ENCODE data around the gene MAJIN.
A peak's percentile ranks its signal among the peaks of the same experiment; 100 is the strongest.
"Not testable (repeated sequence)": the region's sequence is repeated elsewhere in the genome, so short reads cannot be mapped to it uniquely, and the experiment has no call there.

Gene MAJIN, protein sequence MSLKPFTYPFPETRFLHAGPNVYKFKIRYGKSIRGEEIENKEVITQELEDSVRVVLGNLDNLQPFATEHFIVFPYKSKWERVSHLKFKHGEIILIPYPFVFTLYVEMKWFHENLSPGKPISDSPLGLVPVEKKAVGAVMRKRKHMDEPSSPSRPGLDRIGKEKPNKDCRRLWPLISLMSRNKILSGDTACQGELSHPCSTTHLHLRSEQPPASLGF

DNA sequence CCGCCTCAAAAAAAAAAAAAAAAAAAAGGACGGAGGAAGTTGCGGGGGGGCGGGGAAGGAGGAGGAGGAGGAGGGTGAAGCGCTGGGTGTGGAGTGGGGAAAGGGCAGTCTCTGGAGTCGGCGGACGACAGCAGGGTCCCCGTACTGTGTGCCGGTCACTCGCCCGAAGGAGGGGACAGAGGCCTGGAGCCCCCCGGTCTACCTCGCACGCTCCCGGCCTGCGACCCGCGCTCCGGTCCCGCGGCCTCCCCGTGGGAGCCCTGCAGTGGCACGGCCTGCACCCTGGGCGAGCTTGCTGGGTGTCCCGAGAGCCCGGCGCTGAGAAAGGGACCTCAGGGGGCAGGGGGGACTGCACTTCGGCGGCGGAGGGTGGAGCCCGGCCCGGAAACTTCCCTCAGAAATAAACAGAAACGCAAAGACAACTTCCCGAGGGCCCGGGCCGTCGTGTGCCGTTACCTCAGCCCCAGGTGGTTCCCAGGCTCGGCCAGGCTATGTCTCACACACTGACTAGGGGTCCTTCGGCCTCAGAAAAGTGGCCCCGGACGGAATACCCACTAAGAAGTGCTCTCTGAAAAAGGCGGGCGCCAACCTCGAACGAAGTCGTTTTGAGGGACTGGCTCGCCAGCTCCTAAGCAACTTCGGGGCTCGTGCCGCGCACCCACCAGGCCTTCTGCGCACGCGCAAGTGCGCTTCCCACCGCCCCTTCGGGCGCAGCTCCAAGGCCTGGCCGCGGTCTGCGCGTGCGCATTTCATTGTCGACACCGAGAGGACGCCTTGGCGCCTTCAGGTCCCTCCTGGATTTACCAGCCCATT is at the start of gene MAJIN:
TSS of gene MAJIN (minus strand) at position 688 of the 813 bp plus-strand sequence. CDS start 12,703 bp downstream, outside the sequence.
- no peak for DNase-seq

DNA sequence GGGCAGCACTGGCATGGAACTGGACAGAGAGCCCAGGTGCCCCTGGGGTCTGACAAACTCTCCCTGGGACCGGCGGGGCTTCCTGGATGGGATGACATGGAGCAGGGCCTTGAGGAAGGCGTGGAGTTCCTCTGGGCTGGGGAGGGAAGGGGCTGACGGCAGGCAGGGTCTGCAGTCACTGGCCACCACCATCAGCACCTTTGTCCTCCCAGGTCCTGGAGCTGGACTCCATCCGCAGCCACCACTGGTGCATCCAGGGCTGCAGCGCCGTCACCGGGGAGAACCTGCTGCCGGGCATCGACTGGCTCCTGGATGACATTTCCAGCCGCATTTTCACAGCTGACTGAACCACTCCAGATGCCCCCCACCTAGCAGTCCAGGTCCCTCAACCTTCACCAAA is 49.6 kb upstream of the MAJIN start:
- no peak for DNase-seq

DNA sequence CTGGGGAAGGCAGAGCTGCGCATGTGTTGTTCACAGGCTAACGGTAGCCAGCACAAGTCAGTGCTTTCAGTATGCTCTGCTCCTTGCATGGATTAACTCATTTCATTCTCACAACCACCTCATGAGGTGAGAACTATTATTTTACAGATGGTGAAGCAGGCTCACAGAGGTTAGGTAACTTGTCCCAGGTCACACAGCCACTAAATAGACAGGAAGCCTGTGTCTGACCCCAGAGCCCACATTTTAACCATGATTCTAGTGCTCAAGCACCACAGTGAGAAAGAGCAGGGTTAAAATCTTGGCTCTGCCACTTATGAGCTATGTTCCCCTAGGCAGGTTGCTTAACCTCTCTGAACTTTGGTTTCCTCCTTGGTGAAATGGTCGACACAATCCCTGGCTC is 49.1 kb upstream of the MAJIN start:
- no peak for DNase-seq

DNA sequence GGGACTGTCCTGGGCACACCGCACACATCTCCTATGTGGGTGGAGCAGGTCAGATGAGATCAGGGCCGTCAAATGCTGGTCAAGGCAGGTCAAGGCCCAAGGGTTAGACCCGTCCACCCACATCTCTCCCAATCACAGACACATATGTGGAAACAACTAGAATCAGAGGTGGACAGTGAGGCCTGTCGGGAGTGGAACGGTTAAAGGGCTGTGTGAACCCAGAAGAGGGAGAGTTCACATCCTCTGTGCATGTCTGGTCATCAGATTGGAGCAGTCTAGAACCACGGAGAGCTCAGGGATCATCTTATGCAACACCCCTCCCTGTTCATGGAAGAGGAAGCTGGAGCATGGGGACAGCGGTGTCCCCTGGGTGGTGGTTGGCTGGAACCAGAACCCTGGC is 47.9 kb upstream of the MAJIN start:
- no peak for DNase-seq

DNA sequence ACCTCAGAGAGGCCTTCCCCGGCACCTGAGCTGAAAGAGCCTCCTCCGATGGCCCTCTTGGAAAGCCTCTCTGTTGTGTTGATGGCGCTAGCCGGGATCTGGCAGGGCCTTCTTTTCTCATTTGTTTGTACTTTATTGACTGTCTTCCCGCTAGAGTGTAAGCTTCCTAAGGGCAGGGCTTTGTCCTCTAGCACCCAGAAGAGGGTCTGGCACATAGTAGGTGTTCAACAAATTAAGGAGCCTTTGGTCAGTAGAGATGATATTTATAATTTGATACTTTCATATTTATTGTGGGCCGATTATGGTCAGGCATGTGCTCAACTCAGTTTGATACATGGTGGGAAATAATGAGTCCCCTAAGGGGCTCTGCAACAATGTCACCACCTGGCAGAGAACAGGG is 46.0 kb upstream of the MAJIN start:
- no peak for DNase-seq

DNA sequence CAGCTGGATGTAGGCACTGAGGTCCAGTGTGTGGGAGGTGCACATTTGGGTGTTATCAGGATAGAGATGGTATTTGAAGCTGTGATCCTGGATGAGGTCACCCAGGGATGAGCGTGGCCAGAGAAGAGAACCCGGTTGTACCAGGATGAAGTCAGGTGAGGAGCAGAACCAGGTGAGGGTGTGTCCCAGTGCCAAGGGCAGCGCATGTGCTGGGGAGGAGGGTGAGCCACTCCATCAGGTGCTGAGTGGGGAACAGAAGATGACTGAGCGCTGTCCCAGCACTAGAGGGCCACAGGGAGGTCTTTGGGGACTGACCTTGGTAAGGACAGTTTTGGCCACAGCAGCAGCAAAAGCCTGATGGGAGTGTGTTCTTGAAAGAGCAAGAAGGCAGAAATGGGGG is 44.8 kb upstream of the MAJIN start:
- no peak for DNase-seq

DNA sequence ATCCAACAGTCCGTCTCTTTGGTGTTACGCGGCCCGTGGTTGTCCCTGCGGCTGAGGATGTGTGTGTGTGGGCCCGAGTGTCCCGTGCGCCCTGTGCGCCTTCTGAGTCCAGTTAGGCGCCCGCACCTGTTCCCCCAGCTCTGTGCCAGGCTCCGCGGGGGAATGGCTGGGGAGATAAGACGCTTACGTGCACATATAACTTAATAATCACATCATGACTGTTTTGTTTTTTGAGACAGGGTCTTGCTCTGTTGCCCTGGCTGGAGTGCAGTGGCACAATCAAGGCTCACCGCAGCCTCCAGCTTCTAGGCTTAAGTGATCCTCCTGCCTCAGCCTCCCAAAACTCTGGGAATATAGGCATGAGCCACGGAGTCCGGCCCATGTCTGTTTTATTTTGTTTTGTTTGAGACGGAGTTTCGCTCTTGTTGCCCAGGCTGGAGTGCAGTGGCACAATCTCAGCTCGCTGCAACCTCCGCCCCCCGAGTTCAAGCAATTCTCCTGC is 42.9 kb upstream of the MAJIN start:
- no peak for DNase-seq

DNA sequence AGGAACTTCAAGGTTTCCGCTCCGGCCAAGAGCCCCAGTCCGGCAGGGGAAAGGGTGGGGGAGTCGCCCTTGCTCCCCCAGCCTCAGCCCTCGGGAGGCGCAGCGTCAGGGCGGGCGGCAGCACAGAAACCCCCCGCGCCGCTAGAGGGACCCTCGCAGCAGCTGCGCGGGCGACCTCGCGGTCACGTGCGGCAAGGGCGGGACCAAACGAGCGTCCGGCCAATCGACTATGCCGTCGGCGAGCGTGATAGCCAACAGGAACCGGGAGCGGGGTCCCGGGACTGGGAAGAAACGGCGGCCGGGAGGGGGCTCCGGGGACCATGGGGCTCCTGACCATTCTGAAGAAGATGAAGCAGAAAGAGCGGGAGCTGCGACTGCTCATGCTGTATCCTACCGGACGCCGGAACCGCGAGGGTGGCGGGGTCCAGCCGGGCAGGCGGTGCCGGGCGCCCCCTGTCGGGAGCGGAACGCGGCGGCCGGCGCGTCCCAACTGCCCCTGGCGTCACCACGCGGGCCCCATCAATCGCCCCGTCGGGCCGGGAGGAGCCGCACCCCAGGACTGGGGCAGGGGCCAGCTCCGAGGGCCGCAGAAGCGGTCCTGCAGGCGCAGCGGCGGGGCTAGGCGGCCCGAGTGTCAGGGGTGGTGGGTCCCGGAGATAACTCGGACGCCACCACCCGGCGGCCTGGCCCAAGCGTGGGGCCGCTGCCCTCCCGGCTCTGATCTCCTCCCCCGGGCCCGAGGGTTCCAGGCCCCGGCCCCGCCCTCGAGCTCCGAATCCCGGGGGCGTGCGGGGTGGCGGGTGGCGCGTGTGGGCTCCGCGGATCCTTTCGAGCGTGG is 42.2 kb upstream of the MAJIN start, which contains the start of gene ARL2:
TSS of gene ARL2 (plus strand) at position 273 of the 838 bp plus-strand sequence. CDS start at position 321, 48 bp downstream.
- DNase-seq: peak; percentile 72 to 79

DNA sequence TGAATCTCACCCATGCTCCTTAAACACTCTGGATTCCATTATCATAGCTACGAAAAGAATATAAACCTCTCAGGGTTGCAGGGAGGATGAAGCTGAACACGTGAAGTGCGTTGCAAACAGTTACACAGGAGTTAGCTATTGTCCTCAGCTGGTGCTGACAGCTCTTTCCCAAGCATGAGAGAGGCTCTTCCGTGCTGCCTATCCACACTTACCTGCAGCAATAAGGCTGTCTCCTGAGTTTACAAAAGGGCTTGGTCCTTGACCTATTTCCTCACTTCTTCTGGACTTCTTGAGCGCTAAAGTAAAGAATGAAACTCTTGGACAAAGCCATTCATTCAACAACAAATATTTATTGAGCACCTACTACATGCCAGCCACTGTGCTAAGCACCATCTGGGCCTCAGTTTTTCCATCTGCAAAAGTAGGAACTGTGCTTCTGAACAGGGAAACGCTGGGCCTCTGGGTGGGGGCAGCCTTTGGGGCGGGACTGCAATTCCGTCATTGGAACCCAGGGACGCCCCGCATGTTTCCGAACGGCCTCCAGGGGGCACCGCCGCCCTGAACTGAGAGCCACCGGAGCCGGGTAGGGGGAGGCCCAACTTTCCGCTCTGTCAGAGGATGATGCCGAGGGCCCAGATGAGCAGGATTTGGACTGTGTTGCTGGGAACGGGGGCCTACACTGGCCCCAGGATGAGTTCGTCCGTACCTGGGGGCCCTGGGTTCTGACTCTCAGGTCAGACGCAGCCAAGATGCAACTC is 41.4 kb upstream of the MAJIN start:
- DNase-seq: peak; percentile 67 to 82

DNA sequence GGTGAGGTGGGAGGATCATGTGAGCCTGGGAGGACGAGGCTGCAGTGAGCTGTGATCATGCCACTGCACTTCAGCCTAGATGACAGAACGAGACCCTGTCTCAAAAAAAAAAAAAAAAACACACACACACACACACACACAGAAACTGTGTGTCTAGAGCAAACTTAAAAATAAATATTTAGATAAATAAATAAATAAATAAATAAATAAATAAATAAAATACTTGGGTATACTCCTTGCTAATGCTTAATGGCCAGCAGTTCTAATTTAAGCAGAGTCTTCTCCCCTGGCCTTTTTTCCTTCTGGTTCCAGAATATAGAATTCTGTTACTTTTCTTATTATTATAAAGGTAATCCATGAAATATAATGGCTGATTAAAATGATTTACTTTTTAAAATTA is 37.0 kb upstream of the MAJIN start:
- no peak for DNase-seq

DNA sequence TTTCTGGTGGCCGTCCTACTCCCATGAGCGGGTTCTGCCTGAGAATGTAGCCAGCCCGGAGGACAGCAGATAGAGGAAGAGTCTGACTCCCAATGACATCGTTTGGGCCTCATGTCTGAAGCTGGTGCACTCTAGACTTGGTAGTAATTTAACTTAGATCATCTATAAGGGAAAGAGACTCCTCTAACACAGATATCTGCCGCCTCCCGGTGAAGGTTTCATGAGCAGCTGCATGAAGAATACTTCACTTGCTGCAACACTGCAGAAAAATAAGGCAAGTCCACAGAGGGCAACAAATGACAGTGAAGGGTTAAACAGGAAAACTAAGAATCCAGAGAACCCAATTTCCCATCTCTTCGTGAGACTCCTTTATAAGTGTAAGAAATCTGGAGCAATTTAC is 36.1 kb upstream of the MAJIN start:
- no peak for DNase-seq

DNA sequence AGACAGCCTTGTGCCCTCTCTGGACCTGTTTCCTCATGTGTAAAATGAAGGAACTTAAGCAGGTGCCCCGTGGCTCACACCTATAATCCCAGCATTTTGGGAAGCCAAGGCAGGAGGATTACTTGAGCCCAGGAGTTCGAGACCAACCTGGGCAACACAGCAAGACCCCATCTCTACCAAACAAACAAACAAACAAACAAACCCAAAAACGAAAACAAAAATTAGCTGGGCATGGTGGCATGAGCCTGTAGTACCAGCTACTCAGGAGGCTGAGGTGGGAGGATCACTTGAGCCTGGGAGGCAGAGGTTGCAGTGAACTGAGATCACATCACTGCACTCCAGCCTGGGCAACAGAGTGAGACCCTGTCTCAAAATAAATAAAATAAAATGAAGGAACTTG is 32.1 kb upstream of the MAJIN start:
- not testable (repeated sequence) for DNase-seq

DNA sequence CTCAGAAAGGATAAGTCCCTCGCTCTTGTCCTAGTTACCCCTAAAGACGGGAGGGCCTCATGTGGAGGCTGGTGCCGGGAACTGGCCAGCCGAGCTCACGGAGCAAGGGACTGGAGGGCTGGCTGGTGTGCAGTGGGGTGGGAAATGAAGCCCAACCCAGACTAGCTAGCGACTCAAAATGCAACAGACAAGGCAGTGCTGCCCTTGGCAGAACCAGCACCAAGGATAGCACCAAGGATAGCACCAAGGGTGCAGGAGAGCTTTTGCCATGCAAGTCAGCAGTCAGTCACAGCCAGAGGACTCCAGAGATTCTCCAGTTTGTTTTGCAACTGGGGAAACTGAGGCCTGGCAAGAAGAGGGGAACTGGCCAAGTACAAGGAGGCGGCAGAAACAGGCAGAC is 31.4 kb upstream of the MAJIN start:
- no peak for DNase-seq

DNA sequence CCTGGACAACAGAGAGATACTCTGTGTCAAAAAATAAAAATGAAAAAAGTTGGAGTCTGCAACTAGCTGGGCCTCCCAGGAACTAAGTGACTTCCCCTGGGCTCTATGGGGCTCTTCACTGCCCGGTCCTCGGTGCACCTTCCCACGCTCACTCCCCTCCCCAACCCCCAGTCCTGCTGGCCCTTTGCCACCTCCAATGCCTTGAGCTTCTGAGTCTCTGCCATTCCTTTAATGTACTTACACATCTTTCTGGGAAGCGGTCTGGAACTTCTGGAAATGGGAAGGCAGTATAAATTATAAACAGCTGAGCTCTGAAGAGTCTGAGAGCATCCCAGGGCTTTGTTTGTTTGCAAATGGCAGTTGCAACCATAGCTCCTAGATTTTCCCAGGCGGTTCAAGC is 30.8 kb upstream of the MAJIN start:
- DNase-seq: no peak

DNA sequence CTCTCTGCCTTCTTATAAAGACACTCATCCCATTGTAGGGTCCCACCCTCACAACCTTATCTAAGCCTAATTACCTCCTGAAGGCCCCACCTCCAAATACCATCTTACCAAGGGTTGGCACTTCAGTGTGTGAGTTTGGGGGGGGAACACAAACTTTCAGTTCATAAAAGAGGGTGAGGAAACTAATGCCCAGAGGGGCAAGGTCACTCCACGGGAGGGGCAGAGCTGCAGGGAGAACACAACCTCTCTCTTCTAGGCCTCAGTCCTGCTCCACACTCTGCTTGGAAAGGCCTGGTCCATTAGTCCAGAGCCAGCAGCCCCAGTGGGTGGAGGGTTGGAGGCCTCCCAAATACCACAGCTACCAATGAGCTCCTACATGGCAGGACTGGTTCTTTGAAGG is 27.6 kb upstream of the MAJIN start:
- DNase-seq: no peak

DNA sequence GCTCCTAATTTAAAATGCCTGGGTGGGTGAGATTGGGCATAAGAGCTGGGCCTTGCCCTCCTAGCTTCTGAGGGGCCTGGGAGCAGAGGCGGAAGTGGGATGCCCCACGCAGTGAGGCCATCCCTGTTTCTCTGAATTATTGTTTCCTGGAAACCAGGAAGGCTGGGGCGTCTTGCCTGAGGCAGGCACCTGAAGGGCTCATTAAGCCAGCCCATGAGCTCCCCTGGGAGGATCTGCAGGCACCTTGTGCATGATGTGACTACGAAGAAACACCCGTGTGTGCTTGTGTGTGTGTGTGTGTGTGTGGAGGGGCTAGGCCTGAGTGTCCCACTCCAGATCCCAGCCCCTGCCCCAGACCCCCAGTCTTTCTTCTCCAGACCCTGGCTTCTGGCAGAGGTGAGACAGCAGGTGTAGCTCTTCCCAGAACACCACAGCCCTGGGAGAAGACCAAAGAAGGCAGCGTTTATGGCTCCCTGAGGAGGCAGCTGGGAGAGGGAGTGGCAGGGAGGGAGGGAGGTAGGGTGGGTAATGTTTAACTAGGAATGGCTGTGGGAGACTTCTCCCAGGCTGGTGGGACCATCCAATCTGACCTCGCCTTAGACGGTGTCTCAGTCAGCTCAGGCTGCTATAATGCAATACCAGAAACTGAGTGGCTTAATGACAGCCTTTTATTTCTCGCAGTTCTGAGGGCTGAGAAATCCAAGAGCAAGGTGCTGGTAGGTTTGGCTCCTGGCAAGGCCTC is 27.0 kb upstream of the MAJIN start:
- DNase-seq: peak; percentile 28 to 57

DNA sequence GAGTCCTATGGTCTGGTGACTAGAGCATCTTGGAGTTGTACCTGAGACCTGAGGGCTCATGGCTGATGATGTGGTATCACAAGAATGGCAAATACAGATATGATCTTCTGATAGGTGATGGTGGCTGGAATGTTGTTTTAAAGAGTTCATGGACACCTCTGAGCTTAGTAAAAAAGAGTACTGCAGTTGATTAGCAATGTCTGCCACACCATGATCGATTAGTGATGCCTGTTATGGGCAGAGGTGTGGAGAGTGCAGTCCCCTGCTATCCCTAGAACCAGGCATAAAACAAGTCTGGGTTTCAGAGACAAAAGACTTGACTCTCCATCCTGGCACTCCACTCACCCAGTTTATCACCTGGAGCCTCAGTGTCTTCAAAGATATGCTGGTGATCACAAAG is 26.2 kb upstream of the MAJIN start:
- peak in 1 of 2 experiments; percentile 39 for DNase-seq

DNA sequence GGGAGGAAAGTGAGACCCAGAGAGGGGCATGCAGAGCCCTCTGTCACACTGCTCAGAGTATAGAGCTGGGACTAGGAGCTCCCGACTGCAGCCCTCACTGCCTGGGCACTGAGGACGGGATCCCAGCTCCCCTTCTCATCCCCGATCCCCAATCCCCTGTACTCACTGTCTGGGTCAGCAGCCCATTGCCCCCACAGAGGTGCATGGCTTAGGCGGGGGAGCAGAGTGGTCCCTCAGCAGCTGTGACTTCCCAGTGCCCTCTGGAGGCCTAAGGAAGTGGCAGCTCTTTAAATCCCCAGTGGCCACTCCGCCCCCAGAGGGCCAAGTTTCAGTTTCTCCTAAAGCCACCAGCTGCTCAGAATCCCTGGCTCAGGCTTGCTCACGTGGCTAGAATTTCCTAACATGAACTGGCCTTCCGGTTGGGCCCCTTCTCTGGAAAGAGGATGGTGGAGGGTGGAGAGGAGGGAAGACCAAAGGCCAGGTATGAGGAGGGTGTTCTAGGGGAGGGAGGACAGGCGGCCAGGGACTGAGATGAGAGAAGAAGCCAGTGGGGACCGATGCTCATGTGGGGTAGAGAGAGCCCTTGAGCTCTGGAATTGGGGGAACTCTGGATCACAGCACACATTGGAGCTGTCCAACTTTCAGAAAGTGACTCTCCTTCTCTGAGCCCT is 24.9 kb upstream of the MAJIN start, which contains the start of gene BATF2:
TSS of gene BATF2 (minus strand) at position 262 of the 671 bp plus-strand sequence. CDS start at position 205, 57 bp downstream.
- DNase-seq: peak; percentile 20 to 22

DNA sequence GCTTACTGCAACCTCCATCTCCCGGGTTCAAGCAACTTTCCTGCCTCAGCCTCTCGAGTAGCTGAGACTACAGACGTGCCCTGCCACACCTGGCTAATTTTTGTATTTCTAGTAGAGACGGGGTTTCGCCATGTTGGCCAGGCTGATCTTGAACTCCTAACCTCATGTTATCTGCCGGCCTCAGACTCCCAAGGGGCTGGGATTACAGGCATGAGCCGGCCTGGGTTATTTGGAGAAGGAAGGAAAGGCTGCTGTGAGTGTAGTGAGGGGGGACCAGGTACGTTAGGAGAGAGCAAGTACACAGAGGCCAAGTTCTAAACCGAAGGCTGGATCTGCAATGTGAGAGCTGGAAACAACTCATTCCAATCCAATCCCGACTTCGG is 24.4 kb upstream of the MAJIN start:
- no peak for DNase-seq

DNA sequence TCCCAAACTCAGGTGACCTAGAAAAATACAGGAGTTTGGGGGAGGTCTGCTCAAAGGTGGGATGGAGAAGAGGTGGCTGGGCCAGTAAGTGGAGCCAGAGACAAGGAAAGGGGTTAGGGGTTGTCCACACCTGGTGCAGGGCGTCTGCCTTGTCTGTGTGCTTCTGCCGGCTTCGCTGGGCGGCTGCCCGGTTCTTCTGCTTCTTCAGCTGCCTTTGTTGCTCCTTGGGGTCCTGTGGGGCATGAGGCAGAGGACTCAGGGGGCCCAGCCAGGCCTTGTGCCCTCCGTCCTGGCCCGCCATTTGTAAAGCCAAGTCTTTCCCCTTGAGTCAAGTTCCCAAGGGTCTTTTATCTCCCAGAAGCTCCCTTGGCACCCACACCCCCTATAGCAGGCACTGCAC is 22.4 kb upstream of the MAJIN start:
- DNase-seq: no peak
